IPS-20b (cell line): ENCODE data around the gene MCAT.

Experiments used
- H3K27ac ChIP-seq: one replicate; pipeline ENCODE4 v1.5.1; 2013; ENCODE audit warnings: low read length
- H3K27me3 ChIP-seq: 2 replicates; pipeline ENCODE4 v1.6.1; 2013; ENCODE audit warnings: mild to moderate bottlenecking, low read length, inconsistent platforms; ENCODE audit not compliant: insufficient read depth
- H3K36me3 ChIP-seq: 2 replicates; pipeline ENCODE4 v1.6.1; 2013; ENCODE audit warnings: low read depth, mild to moderate bottlenecking, inconsistent platforms, low read length, moderate library complexity; ENCODE audit not compliant: insufficient read depth
- H3K4me1 ChIP-seq: 2 replicates; pipeline ENCODE4 v1.6.1; 2013; ENCODE audit warnings: mild to moderate bottlenecking, control low read depth, inconsistent platforms, low read length, moderate library complexity; ENCODE audit not compliant: insufficient read depth
- H3K4me3 ChIP-seq: 2 replicates; pipeline ENCODE4 v1.5.1; 2013; ENCODE audit warnings: mild to moderate bottlenecking, low read length, inconsistent platforms
- H3K9ac ChIP-seq: 2 replicates; pipeline ENCODE4 v1.6.1; 2013; ENCODE audit warnings: low read depth, mild to moderate bottlenecking, inconsistent platforms, low read length, moderate library complexity
- H3K9me3 ChIP-seq: 2 replicates; pipeline ENCODE4 v1.6.1; 2013; ENCODE audit warnings: mild to moderate bottlenecking, low read depth, low read length, inconsistent platforms; ENCODE audit not compliant: insufficient read depth

The MCAT gene

DNA sequence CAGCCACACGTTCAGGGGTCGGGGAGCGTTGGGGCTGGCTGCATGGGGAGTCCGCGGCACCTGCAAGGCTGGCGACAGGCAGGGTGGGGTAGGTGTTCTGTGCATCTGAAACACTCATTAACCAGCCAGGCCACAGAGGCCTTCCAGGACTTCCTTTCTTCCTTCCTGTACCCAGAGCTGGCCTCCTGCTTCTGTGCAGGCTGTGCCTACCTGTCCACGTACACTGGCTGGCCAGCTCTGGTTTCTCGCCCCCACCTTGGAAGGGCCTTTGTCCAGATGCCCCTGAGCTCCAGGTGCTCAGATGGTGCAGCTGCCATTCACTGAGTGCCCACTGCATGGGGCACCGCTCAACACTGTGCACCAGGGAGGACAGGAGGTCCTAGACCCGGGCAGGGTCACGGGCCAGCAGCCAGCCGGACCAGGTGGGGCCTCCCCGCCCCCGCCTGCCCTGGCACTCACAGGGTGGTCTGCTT is 27.9 kb upstream of the MCAT start:
- no peak overlapping the region for H3K9ac ChIP-seq
- no peak overlapping the region for H3K4me3 ChIP-seq
- H3K4me1 ChIP-seq: no peaks in the 10 kb centered on the region
- no peak overlapping the region for H3K27ac ChIP-seq
- peaks cover 81% of the 10 kb centered on the region for H3K36me3 ChIP-seq
- no peaks in the 10 kb centered on the region for H3K9me3 ChIP-seq
- no peaks in the 10 kb centered on the region for H3K27me3 ChIP-seq

DNA sequence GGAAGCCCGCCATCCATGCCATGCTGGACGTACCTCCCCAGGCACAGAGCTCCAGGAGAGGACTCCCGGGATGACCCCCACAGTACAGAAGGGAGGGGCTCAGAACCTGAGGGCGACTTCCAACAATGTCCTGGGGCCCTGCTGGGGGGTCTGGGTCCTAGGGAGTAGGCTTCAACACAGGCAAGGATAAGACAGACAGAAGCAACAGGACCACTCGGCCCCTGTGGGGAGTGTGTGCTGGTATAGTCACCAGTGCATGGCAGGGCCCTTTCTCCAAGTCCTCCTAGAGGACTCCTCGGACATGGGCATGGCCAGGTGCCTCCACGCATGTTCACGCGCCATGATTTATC is 26.9 kb upstream of the MCAT start:
- H3K27ac ChIP-seq: no peak overlapping the region
- no peaks in the 10 kb centered on the region for H3K27me3 ChIP-seq
- H3K9ac ChIP-seq: no peak overlapping the region
- no peaks in the 10 kb centered on the region for H3K9me3 ChIP-seq
- no peak overlapping the region for H3K4me3 ChIP-seq
- H3K36me3 ChIP-seq: peaks cover 71% of the 10 kb centered on the region
- H3K4me1 ChIP-seq: no peaks in the 10 kb centered on the region

DNA sequence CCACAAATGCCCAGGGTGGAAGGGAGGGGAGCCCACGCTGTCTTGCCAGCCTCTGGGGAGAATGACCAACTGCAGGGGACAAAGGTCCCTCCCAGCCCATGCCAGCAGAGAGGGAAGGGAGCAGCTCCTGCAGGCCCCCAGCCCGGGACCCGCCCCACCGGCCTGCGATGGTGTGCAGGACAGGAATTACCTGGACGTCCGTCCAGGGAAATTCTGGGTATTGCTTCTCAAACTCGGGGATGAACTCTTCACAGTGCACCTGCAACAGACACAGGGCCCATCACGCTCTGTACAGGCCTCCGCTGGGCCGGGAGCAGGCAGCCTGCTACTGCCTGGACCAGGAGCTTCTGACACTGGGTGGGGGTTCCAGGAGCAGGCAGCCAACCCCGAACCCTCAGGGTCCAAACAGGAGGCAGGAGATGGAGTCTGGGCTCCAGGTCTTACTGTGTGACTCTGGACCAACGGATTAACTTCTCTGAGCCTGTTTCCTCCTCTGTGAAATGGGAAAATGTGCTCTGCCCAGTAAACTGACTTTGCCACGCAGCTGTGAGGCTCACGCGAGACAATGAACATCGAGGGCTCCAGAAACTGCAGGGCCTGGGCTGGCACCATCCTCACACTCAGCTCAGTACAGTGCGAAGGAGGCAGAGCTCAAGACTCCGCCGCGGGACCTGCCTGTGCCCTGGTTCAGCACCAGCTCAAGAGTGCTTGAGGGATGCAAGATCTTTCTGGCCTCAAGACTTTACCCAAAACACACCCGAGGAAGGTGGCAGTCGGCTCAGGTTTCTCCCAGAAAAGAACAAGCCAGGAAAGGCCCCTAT is 26.3 kb upstream of the MCAT start:
- Histone ChIP-seq H3K36me3 (peaks cover 65% of the 10 kb centered on the region), H3K9me3 (no peaks in the 10 kb centered on the region), H3K9ac (no peak overlapping the region)

DNA sequence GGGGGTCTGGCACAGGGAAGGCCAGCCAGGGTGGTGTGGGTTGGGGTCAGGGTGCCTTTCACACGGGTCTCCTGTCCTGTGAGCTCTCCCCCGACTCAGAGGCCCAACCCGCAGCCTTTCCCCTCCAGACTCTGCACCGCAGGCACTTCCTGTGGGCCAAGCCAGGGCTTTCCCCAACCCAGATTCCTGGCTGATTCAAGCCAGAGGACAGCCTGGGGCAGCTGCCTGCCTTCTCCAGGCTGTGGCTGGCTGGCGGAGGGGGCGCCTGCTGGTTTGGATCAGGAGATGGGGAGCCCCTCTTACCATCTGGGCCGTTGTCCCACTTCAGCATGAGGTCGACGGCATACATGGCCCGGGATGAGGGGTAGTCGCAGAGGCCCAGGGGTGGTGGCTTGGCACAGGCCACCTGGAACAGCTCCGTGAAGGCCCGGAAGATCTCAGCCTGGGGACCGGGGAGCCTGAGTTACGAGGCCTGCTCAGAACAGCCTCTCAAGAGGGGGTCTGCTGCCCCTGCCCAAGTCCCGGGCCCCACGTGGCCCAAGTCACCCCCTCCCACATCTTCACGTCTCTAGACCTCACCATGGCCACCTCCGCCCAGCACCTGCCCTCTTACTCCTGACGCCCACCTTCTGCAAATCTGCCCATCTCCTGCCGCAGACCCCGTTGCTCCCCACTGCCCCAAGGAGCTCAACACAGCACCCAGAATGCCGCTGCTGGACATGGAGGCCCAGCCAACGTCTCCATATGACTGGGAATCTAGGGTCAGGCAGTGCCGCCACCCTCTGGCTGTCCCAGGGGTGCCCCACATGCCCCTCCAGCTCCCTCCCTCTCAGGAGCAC is 25.5 kb upstream of the MCAT start:
- no peaks in the 10 kb centered on the region for H3K9me3 ChIP-seq
- H3K4me1 ChIP-seq: no peaks in the 10 kb centered on the region
- no peak overlapping the region for H3K9ac ChIP-seq
- no peak overlapping the region for H3K27ac ChIP-seq
- H3K27me3 ChIP-seq: no peaks in the 10 kb centered on the region
- H3K4me3 ChIP-seq: no peak overlapping the region
- peaks cover 57% of the 10 kb centered on the region for H3K36me3 ChIP-seq

More for the DNA sequence above, 26.3 kb upstream of the MCAT start:
- Histone ChIP-seq H3K27me3 (no peaks in the 10 kb centered on the region), H3K27ac (no peak overlapping the region), H3K4me1 (no peaks in the 10 kb centered on the region), H3K4me3 (no peak overlapping the region)

DNA sequence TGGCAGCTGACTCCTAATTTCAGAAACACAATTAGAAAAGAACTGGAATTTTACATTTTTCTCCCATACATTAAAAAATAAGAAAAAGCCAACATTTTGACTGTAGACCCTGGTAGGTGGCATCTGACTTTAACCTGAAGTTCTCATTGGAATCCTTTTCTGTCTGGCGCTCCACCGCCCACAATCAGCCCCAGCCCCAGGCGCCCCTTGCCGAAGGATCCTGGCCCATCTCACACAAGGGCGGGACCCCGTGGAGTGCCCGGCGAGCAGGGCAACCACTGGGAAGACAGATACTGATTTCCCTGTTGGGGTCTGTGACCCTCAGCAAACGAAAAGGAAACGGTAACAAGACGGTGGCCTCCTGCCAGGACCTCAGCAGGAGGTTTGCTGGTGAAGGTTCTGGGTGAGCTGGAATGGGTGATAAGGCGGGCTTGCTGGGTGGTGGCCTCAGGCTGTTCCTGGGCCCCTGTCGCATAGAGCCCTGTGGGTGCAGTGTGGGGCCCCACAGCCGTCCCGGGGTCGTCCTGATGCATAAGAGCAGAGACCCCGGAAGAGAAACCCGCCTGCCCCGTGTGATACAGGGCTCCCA is 23.9 kb upstream of the MCAT start:
- no peak overlapping the region for H3K4me3 ChIP-seq
- H3K27me3 ChIP-seq: no peaks in the 10 kb centered on the region
- no peaks in the 10 kb centered on the region for H3K4me1 ChIP-seq
- no peaks in the 10 kb centered on the region for H3K9me3 ChIP-seq
- H3K36me3 ChIP-seq: peaks cover 42% of the 10 kb centered on the region
- no peak overlapping the region for H3K27ac ChIP-seq
- H3K9ac ChIP-seq: no peak overlapping the region

DNA sequence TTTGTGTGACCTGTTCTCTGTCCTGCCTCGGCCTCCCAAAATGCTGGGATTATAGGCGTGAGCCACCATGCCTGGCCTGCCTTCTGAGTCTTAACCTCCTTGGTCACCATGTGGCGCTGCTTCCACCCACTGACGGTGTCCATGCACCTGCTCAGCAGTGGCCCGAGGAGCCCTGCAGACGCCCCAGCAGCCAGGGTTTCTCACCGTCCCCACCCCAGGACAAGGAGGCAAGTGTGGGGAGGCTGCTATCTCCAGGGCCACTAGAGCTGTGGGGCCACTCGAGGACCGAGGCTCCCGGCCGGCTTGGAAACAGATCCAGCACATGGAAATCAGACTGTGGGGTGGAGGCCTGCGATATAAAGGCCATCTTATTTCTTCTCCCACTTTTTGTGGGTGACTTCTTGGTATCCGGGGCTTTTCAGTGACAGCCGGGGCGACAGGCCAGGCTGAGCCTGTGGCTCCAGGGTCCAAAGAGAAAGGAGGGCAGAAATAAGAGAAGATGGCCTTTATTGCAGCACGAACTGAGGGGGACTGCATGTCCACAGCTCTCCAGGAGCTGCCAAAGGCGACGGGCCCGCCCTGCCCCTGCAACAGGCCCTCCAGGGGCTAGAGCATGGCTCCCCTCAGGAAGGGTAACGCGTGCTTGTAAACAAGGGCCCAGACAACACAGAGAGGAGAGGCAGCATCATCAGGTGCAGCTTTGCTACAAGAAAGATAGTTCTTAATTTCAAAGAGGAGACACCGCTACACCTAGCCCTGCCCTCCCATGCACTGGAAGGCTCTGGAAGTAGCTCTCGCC is 23.1 kb upstream of the MCAT start:
- Histone ChIP-seq H3K9me3 (no peaks in the 10 kb centered on the region), H3K27ac (no peak overlapping the region), H3K9ac (no peak overlapping the region), H3K36me3 (peaks cover 35% of the 10 kb centered on the region), H3K27me3 (no peaks in the 10 kb centered on the region), H3K4me3 (no peak overlapping the region), H3K4me1 (no peaks in the 10 kb centered on the region)

DNA sequence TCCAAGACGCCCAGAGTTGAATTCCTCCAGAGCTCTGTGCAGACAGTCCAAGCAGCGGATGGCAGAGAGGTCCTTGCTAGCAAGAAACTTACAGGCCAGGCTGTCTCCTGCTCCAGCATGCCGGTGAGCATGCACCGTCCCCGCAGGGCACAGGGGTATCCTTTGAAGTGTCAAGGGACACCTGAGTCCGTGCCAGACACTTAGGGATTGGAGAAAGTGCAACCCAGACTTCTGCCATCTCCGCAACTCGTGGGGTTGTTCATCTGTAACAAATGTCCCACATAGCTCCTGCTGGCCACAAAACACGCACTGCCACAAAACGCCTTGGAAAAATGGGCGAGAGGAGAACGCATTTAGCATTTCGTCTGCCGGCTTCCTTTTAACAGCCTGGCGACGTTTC is 21.4 kb upstream of the MCAT start:
- Histone ChIP-seq H3K9ac (no peak overlapping the region), H3K4me1 (no peaks in the 10 kb centered on the region), H3K27me3 (no peaks in the 10 kb centered on the region), H3K27ac (no peak overlapping the region), H3K9me3 (no peaks in the 10 kb centered on the region), H3K36me3 (peaks cover 18% of the 10 kb centered on the region), H3K4me3 (no peak overlapping the region)

DNA sequence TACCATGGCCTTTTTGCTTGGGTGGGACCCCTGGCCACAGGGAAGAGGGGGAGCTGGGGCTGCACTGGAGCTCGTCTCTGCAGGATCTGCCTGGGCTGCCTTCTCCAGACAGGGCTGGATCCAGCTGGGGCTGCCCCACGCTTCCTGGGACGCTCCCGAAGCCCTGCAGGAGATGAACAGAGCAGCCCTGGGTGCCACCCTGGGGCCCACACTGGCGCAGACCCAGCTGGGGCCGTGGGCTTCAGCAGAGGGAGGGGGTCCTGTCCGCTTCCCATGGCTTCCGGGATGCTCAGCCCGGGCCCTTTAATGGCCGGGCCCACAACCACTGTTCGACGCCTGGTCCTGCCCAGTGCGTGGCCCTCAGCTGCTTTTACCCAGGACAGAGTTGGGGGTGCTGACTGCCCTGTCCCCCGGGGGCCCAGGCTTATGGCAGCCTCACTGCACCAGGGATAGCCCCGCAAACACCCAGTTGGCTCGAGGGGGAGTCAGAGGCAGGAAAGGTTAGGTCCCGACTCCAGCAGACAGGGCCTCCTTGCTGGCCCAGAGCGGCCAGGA is 20.1 kb upstream of the MCAT start:
- no peak overlapping the region for H3K4me3 ChIP-seq
- H3K9ac ChIP-seq: no peak overlapping the region
- no peaks in the 10 kb centered on the region for H3K4me1 ChIP-seq
- no peaks in the 10 kb centered on the region for H3K9me3 ChIP-seq
- no peaks in the 10 kb centered on the region for H3K27me3 ChIP-seq
- H3K27ac ChIP-seq: no peak overlapping the region
- H3K36me3 ChIP-seq: peaks cover 13% of the 10 kb centered on the region

DNA sequence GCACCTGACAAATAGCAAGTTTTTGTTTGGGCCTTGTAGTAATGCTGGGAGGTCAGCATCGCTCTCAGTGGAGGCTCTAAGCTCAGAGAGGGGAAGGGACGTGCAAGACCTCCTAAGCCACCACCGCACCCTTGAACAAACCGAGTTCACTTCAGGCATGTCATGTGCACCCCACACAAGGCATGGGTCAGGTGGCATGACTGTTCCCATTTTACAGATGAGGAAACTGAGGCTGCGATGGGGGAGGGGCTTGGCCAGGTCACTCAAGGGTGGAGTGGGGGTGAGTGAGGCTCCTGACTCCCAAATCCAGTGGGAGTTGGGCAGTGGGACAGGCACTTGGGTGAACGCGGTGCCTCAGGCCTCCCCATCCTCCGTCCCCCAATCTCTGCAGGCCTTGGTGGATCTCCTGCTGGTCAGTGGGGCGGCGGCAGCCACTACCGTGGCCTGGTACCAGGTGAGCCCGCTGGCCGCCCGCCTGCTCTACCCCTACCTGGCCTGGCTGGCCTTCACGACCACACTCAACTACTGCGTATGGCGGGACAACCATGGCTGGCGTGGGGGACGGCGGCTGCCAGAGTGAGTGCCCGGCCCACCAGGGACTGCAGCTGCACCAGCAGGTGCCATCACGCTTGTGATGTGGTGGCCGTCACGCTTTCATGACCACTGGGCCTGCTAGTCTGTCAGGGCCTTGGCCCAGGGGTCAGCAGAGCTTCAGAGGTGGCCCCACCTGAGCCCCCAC is 19.4 kb upstream of the MCAT start:
- Histone ChIP-seq H3K27ac (no peak overlapping the region), H3K4me3 (no peak overlapping the region), H3K4me1 (no peaks in the 10 kb centered on the region), H3K36me3 (peaks cover 6% of the 10 kb centered on the region; the same call in 1 of the 2 replicates), H3K9ac (no peak overlapping the region), H3K27me3 (no peaks in the 10 kb centered on the region), H3K9me3 (no peaks in the 10 kb centered on the region)

DNA sequence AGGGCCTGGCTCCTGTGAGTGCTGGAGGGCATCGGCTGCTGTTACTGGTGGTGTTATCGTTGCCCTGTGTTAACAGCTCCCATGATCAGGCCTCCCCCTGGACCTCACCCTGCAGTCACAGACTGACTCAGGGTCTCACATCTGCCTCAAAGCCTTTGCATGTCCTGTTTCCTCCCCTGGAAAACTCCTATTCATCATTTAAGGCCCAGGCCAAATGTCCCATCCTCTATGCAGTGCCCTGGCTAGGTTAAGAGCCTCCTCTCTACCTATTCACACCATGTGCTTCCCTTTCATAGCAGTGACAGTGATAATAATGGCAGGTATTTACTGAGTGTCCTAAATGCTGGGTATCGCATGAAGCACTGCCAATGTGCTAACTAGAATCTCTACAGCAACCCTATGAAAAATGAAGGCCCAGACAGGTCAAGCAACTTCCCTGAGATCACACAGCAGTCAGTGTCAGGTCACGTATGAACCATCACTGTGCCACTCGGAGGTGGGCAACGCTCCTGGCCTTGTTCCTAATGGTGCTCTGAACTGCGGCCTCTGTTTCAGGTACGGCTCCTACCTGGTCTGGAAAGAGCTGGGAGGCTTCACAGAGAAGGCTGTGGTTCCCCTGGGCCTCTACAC is 17.4 kb upstream of the MCAT start:
- H3K4me1 ChIP-seq: no peaks in the 10 kb centered on the region

More for the DNA sequence above, 17.4 kb upstream of the MCAT start:
- Histone ChIP-seq H3K9me3 (no peaks in the 10 kb centered on the region), H3K36me3 (no peaks in the 10 kb centered on the region), H3K27ac (no peak overlapping the region), H3K9ac (no peak overlapping the region), H3K4me3 (no peak overlapping the region), H3K27me3 (no peaks in the 10 kb centered on the region)
